ENCODE measurements around the gene ATG14.
"Not testable (repeated sequence)": the region's sequence is repeated elsewhere in the genome, so short reads cannot be mapped to it uniquely, and the experiment has no call there.

The ATG14 gene

GRCh38 chr14:55433880-55434804, 22.5 kb upstream of the ATG14 start:
- DNase-seq: no peak

- DNase-seq: no peak
Measured at GRCh38 chr14:55432628-55433027, 21.0 kb upstream of the ATG14 start.

- no peak for DNase-seq
Measured at GRCh38 chr14:55430024-55430690, 18.5 kb upstream of the ATG14 start.

GRCh38 chr14:55427439-55427838, 15.8 kb upstream of the ATG14 start:
- DNase-seq: no peak

GRCh38 chr14:55426891-55427290, 15.3 kb upstream of the ATG14 start:
- no peak for DNase-seq

- DNase-seq: no peak
Measured at GRCh38 chr14:55425091-55425490, 13.5 kb upstream of the ATG14 start.

- DNase-seq: no peak
Measured at GRCh38 chr14:55423969-55424368, 12.3 kb upstream of the ATG14 start.

GRCh38 chr14:55422338-55422737, 10.7 kb upstream of the ATG14 start:
- DNase-seq: not testable (repeated sequence)

- DNase-seq: no peak
Measured at GRCh38 chr14:55419663-55420062, 8.0 kb upstream of the ATG14 start.

GRCh38 chr14:55418411-55418810, 6.8 kb upstream of the ATG14 start:
- DNase-seq: no peak

GRCh38 chr14:55417955-55418354, 6.3 kb upstream of the ATG14 start:
- DNase-seq: no peak

- no peak for DNase-seq
Measured at GRCh38 chr14:55416866-55417265, 5.2 kb upstream of the ATG14 start.

- no peak for DNase-seq
Measured at GRCh38 chr14:55414551-55414950, 2.9 kb upstream of the ATG14 start.

- no peak for DNase-seq
Measured at GRCh38 chr14:55412676-55413075, 1.0 kb upstream of the ATG14 start.

GRCh38 chr14:55410876-55411275, 754 bp downstream of the ATG14 start:
- DNase-seq: no peak

GRCh38 chr14:55404173-55404854, 7.3 kb downstream of the ATG14 start:
- no peak for DNase-seq

- DNase-seq: no peak
Measured at GRCh38 chr14:55401751-55402150, 9.9 kb downstream of the ATG14 start.

GRCh38 chr14:55399852-55400251, 11.8 kb downstream of the ATG14 start:
- no peak for DNase-seq

GRCh38 chr14:55399183-55399582, 12.4 kb downstream of the ATG14 start:
- no peak for DNase-seq

GRCh38 chr14:55398679-55399078, 13.0 kb downstream of the ATG14 start:
- no peak for DNase-seq

- no peak for DNase-seq
Measured at GRCh38 chr14:55389330-55389729, 22.3 kb downstream of the ATG14 start.

- DNase-seq: no peak
Measured at GRCh38 chr14:55388160-55388559, 23.5 kb downstream of the ATG14 start.

GRCh38 chr14:55387121-55387520, 24.5 kb downstream of the ATG14 start:
- no peak for DNase-seq
